H1 (cell line): ENCODE results near the gene RAB11B. TPM values are rescaled to one million over a fixed set of nuclear protein-coding genes. Genes with fewer than 3 reads are reported as not detected.

Source experiments
- CHD2 ChIP-seq: IDR thresholded peaks from 2 replicates; pipeline ENCODE4 v1.6.1; 2012; ENCODE audit warnings: low read length, improper control_type of control experiment
- CTCF ChIP-seq, 3 experiments: IDR thresholded peaks; 1 replicate in 2 of 3; 2 replicates in 1 of 3; pipeline versions ENCODE4 v1.5.1 to v1.6.1; 2011; ENCODE audit warnings: low read length in 3 of 3, mild to moderate bottlenecking in 3 of 3, inconsistent platforms in 2 of 3, low read depth in 1 of 3, moderate library complexity in 1 of 3; ENCODE audit not compliant: insufficient read depth in 1 of 3; ENCODE audit errors: control extremely low read depth in 1 of 3
- polyA plus RNA-seq, 7 experiments: library from polyadenylated mRNA; depleted of rRNA in 3 of 7; stranded (reverse) in 5 of 7; unstranded in 2 of 7; fragments of >200 nt in 5 of 7; fragments of 200-250 nt in 2 of 7; gene quantifications; 1 replicate in 5 of 7; 2 replicates in 1 of 7; 4 replicates in 1 of 7; pipeline versions ENCODE4 v1.2.1 to v1.2.3, GENCODE V29; 2011 to 2013; ENCODE audit warnings: missing spikeins in 2 of 7, mixed read lengths in 2 of 7
- total RNA-seq: library from RNA; stranded (reverse); fragmentation: NEBNext Ultra II Directional; extraction: Animal tissue kit (Norgen Biotek cat#: 25700); gene quantifications from 2 replicates; pipeline ENCODE4 v1.2.1, GENCODE V29; 2021

Gene RAB11B
- total and polyA plus RNA-seq, 2 of the 8 experiments (the other 6 are each of a cell fraction or from before 2014, with no cell fraction given), result 50.2 to 85.8 TPM

- TF ChIP-seq CTCF (IDR thresholded peaks at IDR 0.05; ENCODE audit: control extremely low read depth in 1 of 3, insufficient read depth in 1 of 3, low read depth in 1 of 3, low read length in 3 of 3) (no peak), CHD2 (no peak)
Measured at GRCh38 chr19:8446061-8446709, 56.0 kb downstream of the RAB11B start (continued).
